H9 (cell line): ENCODE measurements around the gene TSKU. TPM values are rescaled to one million over a fixed set of nuclear protein-coding genes. Genes with fewer than 3 reads are reported as not detected.

Experiments
- DNase-seq: peaks from one replicate; pipeline ENCODE4 v3.0.0-alpha.2; 2017
- H2AFZ ChIP-seq: one replicate; pipeline ENCODE4 v1.6.1; 2013; ENCODE audit warnings: mild to moderate bottlenecking, low read length, control low read depth, moderate library complexity
- H2AK5ac ChIP-seq: 2 replicates; pipeline ENCODE4 v1.6.1; 2013; ENCODE audit warnings: low read length, control low read depth, mixed read lengths; ENCODE audit not compliant: insufficient read length
- H2BK120ac ChIP-seq: one replicate; pipeline ENCODE4 v1.6.1; 2013; ENCODE audit warnings: low read depth, mild to moderate bottlenecking, low read length, control low read depth, inconsistent platforms; ENCODE audit not compliant: poor library complexity, severe bottlenecking
- H2BK12ac ChIP-seq: 2 replicates; pipeline ENCODE4 v1.6.1; 2013; ENCODE audit warnings: low read length, control low read depth, mixed read lengths, low read depth; ENCODE audit not compliant: insufficient read length
- H2BK15ac ChIP-seq: 2 replicates; pipeline ENCODE4 v1.6.1; 2013; ENCODE audit warnings: low read depth, low read length, control low read depth
- H2BK20ac ChIP-seq: one replicate; pipeline ENCODE4 v1.6.1; 2013; ENCODE audit warnings: low read depth, mild to moderate bottlenecking, low read length, control low read depth, inconsistent platforms; ENCODE audit not compliant: poor library complexity, severe bottlenecking
- H2BK5ac ChIP-seq: 2 replicates; pipeline ENCODE4 v1.6.1; 2013; ENCODE audit warnings: low read length, control low read depth, mixed read lengths; ENCODE audit not compliant: insufficient read length
- H3K14ac ChIP-seq: 2 replicates; pipeline ENCODE4 v1.6.1; 2013; ENCODE audit warnings: low read length, control low read depth; ENCODE audit not compliant: insufficient read depth
- H3K18ac ChIP-seq: 2 replicates; pipeline ENCODE4 v1.6.1; 2013; ENCODE audit warnings: low read depth, mild to moderate bottlenecking, mixed read lengths, low read length, control low read depth; ENCODE audit not compliant: insufficient read length
- H3K23ac ChIP-seq: 2 replicates; pipeline ENCODE4 v1.6.1; 2013; ENCODE audit warnings: low read length, control low read depth, mixed read lengths, low read depth; ENCODE audit not compliant: insufficient read length
- H3K23me2 ChIP-seq: 2 replicates; pipeline ENCODE4 v1.6.1; 2013; ENCODE audit warnings: low read depth, mild to moderate bottlenecking, mixed read lengths, low read length, control low read depth; ENCODE audit not compliant: insufficient read length, poor library complexity, severe bottlenecking
- H3K27ac ChIP-seq: 2 replicates; pipeline ENCODE4 v1.5.1; 2013; ENCODE audit warnings: low read length, control low read depth, mixed read lengths, low read depth; ENCODE audit not compliant: insufficient read length
- H3K27me3 ChIP-seq: 2 replicates; pipeline ENCODE4 v1.6.1; 2013; ENCODE audit warnings: low read length, control low read depth, inconsistent platforms; ENCODE audit not compliant: insufficient read depth
- H3K4ac ChIP-seq: 2 replicates; pipeline ENCODE4 v1.6.1; 2013; ENCODE audit warnings: low read depth, mild to moderate bottlenecking, control low read depth, inconsistent platforms, low read length, moderate library complexity
- H3K4me1 ChIP-seq: 2 replicates; pipeline ENCODE4 v1.6.1; 2013; ENCODE audit warnings: low read length, control low read depth, inconsistent platforms; ENCODE audit not compliant: insufficient read depth
- H3K4me2 ChIP-seq: 2 replicates; pipeline ENCODE4 v1.6.1; 2013; ENCODE audit warnings: low read length, control low read depth, mixed read lengths; ENCODE audit not compliant: insufficient read length, insufficient read depth
- H3K56ac ChIP-seq: 2 replicates; pipeline ENCODE4 v1.6.1; 2013; ENCODE audit warnings: low read depth, mild to moderate bottlenecking, mixed read lengths, low read length, control low read depth; ENCODE audit not compliant: insufficient read length
- H3K79me1 ChIP-seq: 2 replicates; pipeline ENCODE4 v1.6.1; 2013; ENCODE audit warnings: low read depth, mild to moderate bottlenecking, moderate library complexity, low read length, control low read depth, inconsistent platforms; ENCODE audit not compliant: insufficient read depth, poor library complexity, severe bottlenecking
- H3K79me2 ChIP-seq: 2 replicates; pipeline ENCODE4 v1.6.1; 2013; ENCODE audit warnings: low read length, control low read depth, inconsistent platforms; ENCODE audit not compliant: insufficient read depth
- H3K9ac ChIP-seq: 2 replicates; pipeline ENCODE4 v1.6.1; 2013; ENCODE audit warnings: low read length, control low read depth, mixed read lengths; ENCODE audit not compliant: insufficient read length; ENCODE audit errors: extremely low read depth
- H3K9me3 ChIP-seq: one replicate; pipeline ENCODE4 v1.6.1; 2013; ENCODE audit warnings: low read depth, low read length, inconsistent platforms; ENCODE audit not compliant: control insufficient read depth
- H3T11ph ChIP-seq: one replicate; pipeline ENCODE4 v1.6.1; 2013; ENCODE audit warnings: mild to moderate bottlenecking, low read length, control low read depth, inconsistent platforms
- H4K20me1 ChIP-seq: one replicate; pipeline ENCODE4 v1.6.1; 2013; ENCODE audit not compliant: control insufficient read depth, insufficient read length, insufficient read depth
- H4K5ac ChIP-seq: 2 replicates; pipeline ENCODE4 v1.6.1; 2013; ENCODE audit warnings: low read depth, mild to moderate bottlenecking, mixed read lengths, low read length, control low read depth; ENCODE audit not compliant: insufficient read length
- H4K8ac ChIP-seq: replicated peaks from 2 replicates; pipeline ENCODE4 v1.6.1; 2013; ENCODE audit warnings: low read length, control low read depth, mixed read lengths, low read depth; ENCODE audit not compliant: insufficient read length
- H4K91ac ChIP-seq: 2 replicates; pipeline ENCODE4 v1.6.1; 2013; ENCODE audit warnings: low read depth, mild to moderate bottlenecking, moderate library complexity, mixed read lengths, low read length, control low read depth; ENCODE audit not compliant: insufficient read length
- H3K27ac Mint-ChIP-seq, 3 experiments: 2 replicates in 2 of 3; 3 replicates in 1 of 3; pipeline ENCODE4 v1.8.0; 2020 to 2021; ENCODE audit warnings: mixed read lengths in 3 of 3, mild to moderate bottlenecking in 1 of 3, moderate library complexity in 1 of 3
- H3K27me3 Mint-ChIP-seq: 2 replicates; pipeline ENCODE4 v1.8.0; 2021; ENCODE audit warnings: low read depth, mild to moderate bottlenecking, moderate library complexity, mixed read lengths
- H3K36me3 Mint-ChIP-seq, 3 experiments: 2 replicates in 2 of 3; 3 replicates in 1 of 3; pipeline ENCODE4 v1.8.0; 2020 to 2021; ENCODE audit warnings: low read depth in 3 of 3, mixed read lengths in 3 of 3; ENCODE audit not compliant: insufficient read depth in 1 of 3
- H3K4me1 Mint-ChIP-seq, 2 experiments: 2 replicates each; pipeline ENCODE4 v1.8.0; 2020; ENCODE audit warnings: mixed read lengths in 2 of 2
- H3K4me3 Mint-ChIP-seq, 2 experiments: 2 replicates in 1 of 2; 3 replicates in 1 of 2; pipeline ENCODE4 v1.8.0; 2020 to 2021; ENCODE audit warnings: mild to moderate bottlenecking in 2 of 2, mixed read lengths in 2 of 2, moderate library complexity in 1 of 2
- H3K9me3 Mint-ChIP-seq, 2 experiments: 2 replicates in 1 of 2; 3 replicates in 1 of 2; pipeline ENCODE4 v1.8.0; 2020; ENCODE audit warnings: mild to moderate bottlenecking in 2 of 2, mixed read lengths in 2 of 2, moderate library complexity in 1 of 2
- CTCF ChIP-seq: fragments of 200-600 bp; sonication (generic); conservative IDR thresholded peaks from 3 replicates; pipeline ENCODE4 v1.8.0; 2021; ENCODE audit warnings: antibody characterized with exemption, mild to moderate bottlenecking
- WGBS: extraction: QIAGEN DNeasy Blood & Tissue Kit; methylation state at CpG from one replicate; pipeline ENCODE4 v1.1.7; 2013; ENCODE audit warnings: missing lambda C conversion rate, low lambda C conversion rate, mixed read lengths; ENCODE audit not compliant: insufficient read length; ENCODE audit errors: extremely low coverage; 5-methylcytosine and 5-hydroxymethylcytosine counted together
- total RNA-seq: library from RNA; stranded (reverse); gene quantifications from 2 replicates; pipeline ENCODE4 v1.2.1, GENCODE V29; 2021

TSKU gene
- total RNA-seq, 1 experiment from 2014 or later = 25.4 TPM

GRCh38 chr11:76844511-76844910, 61.4 kb downstream of the TSKU start:
- Histone ChIP-seq H4K91ac (no peak overlapping the region), H2BK120ac (no peak overlapping the region), H3K27ac (no peak overlapping the region), H4K20me1 (no peaks in the 10 kb centered on the region), H2AK5ac (no peak overlapping the region), H3K9me3 (no peaks in the 10 kb centered on the region), H3K27me3 (no peaks in the 10 kb centered on the region), H3K56ac (no peak overlapping the region), H2BK5ac (no peak overlapping the region), H3K18ac (no peak overlapping the region), H3K9ac (no peak overlapping the region), H3K23me2 (no peaks in the 10 kb centered on the region), H3K4me1 (no peaks in the 10 kb centered on the region), H2BK12ac (no peak overlapping the region), H3K14ac (no peak overlapping the region), H3K4me2 (no peak overlapping the region), H4K8ac (no peak overlapping the region), H2BK15ac (no peak overlapping the region), H2BK20ac (no peak overlapping the region), H4K5ac (no peak overlapping the region), H3K79me2 (no peaks in the 10 kb centered on the region), H3T11ph (no peak overlapping the region), H2AFZ (no peak overlapping the region), H3K79me1 (no peaks in the 10 kb centered on the region), H3K23ac (no peak overlapping the region), H3K4ac (no peak overlapping the region)
- TF ChIP-seq CTCF = no peak
- WGBS = no CpG with 5 or more reads among the region's 10 CpGs
- Mint-ChIP-seq H3K4me3 (no peak overlapping the region), H3K4me1 (peaks cover 9 to 14% of the 10 kb centered on the region in 2 experiments), H3K27me3 (peaks cover 2% of the 10 kb centered on the region), H3K36me3 (peaks cover 0 to 4% (median 0%) of the 10 kb centered on the region in 3 experiments; a peak in 2 of 7 replicates), H3K27ac (no peak overlapping the region), H3K9me3 (peaks cover 0 to 3% of the 10 kb centered on the region in 2 experiments; a peak in 2 of 5 replicates)
- DNase-seq = no peak
